Gastrocnemius medialis (tissue), 4 donors: ENCODE measurements around the gene HPN. TPM values are rescaled to one million over a fixed set of nuclear protein-coding genes. Genes with fewer than 3 reads are reported as not detected.

Experiments
- ATAC-seq, 2 donors: fragments of 150-250 bp; one replicate each; pipeline ENCODE4 v1.9.1; 2016
- DNase-seq, 2 donors: peaks; one replicate each; pipeline ENCODE4 v3.0.0-alpha.2; 2019
- H3K27ac ChIP-seq, 4 donors: fragments of 200-600 bp; sonication (generic); 1 replicate in 1 of 4; 2 replicates in 3 of 4; pipeline ENCODE4 v1.5.1; 2016 to 2018; ENCODE audit warnings: mild to moderate bottlenecking in 2 of 4, moderate library complexity in 1 of 4
- H3K27me3 ChIP-seq, 3 donors: fragments of 200-600 bp; sonication (generic) in 2 of 3; 1 replicate in 1 of 3; 2 replicates in 2 of 3; pipeline versions ENCODE4 v1.5.1 to v1.6.0; 2016 to 2019; ENCODE audit warnings: mild to moderate bottlenecking in 1 of 3, moderate library complexity in 1 of 3
- H3K36me3 ChIP-seq, 2 donors: fragments of 200-600 bp; sonication (generic) in 1 of 2; one replicate each; pipeline ENCODE4 v1.5.1; 2017 to 2018
- H3K4me1 ChIP-seq, 2 donors: fragments of 200-600 bp; sonication (generic) in 1 of 2; one replicate each; pipeline ENCODE4 v1.5.1; 2016 to 2017; ENCODE audit warnings: mild to moderate bottlenecking in 2 of 2
- H3K4me3 ChIP-seq, 4 donors: fragments of 200-600 bp; sonication (generic) in 3 of 4; 1 replicate in 1 of 4; 2 replicates in 3 of 4; pipeline ENCODE4 v1.5.1; 2016 to 2019; ENCODE audit warnings: mild to moderate bottlenecking in 2 of 4
- H3K9me3 ChIP-seq, 3 donors: fragments of 200-600 bp; sonication (generic) in 2 of 3; 1 replicate in 1 of 3; 2 replicates in 2 of 3; pipeline ENCODE4 v1.5.1; 2016 to 2019
- CTCF ChIP-seq, 5 experiments: fragments of 450-650 bp in 3 of 5; fragments of 200-600 bp in 2 of 5; sonication (generic) in 2 of 5; IDR thresholded peaks in 4 of 5; conservative IDR thresholded peaks in 1 of 5; 1 replicate in 4 of 5; 2 replicates in 1 of 5; pipeline ENCODE4 v1.5.1; 2016 to 2019; ENCODE audit warnings: antibody characterized with exemption in 5 of 5, mild to moderate bottlenecking in 3 of 5, moderate library complexity in 3 of 5
- POLR2A ChIP-seq, 2 donors: fragments of 450-650 bp; IDR thresholded peaks; one replicate each; pipeline ENCODE4 v1.6.1; 2017; ENCODE audit warnings: antibody characterized with exemption in 2 of 2, mild to moderate bottlenecking in 2 of 2, moderate library complexity in 2 of 2
- in situ Hi-C, 4 donors: fragments of 200-750 bp; cut with MboI; loops; one replicate each; pipeline versions ENCODE4 v1.15.0 to v1.8.0; 2017; ENCODE audit warnings: low sequenced_read_pairs in 4 of 4
- intact Hi-C: fragments of 100-400 bp; cut with DNase I; formaldehyde crosslinking; loops from one replicate; pipeline ENCODE4 v1.15.1; 2023; ENCODE audit warnings: low total_unique reads
- total RNA-seq, 4 donors: library from RNA; depleted of rRNA; stranded (reverse); fragments of >200 nt; gene quantifications; one replicate each; pipeline versions ENCODE4 v1.1.0 to v1.2.3, GENCODE V29; 2016

Gene HPN
- total RNA-seq, 4 donors from 2014 or later, result 9.1 to 24.0 (median 17.1) TPM

GRCh38 chr19:35090160-35090505 lies 48.6 kb downstream of the HPN start:
- TF ChIP-seq POLR2A (IDR thresholded peaks at IDR 0.05) (no peak), CTCF (IDR thresholded peaks at IDR 0.05 in 4 of 5, conservative IDR thresholded peaks at IDR 0.05 in 1 of 5) (no peak)

GRCh38 chr19:35090506-35091214 lies 49.1 kb downstream of the HPN start:
- TF ChIP-seq CTCF (IDR thresholded peaks at IDR 0.05 in 4 of 5, conservative IDR thresholded peaks at IDR 0.05 in 1 of 5) (peak; percentile 72 to 77 (median 75)), POLR2A (IDR thresholded peaks at IDR 0.05) (no peak)
- Histone ChIP-seq H3K36me3 (no peaks in the 10 kb centered on the region), H3K27me3 (no peaks in the 10 kb centered on the region), H3K4me3 (peak overlapping the region in 3 of 4 donors; percentile 4 to 35 (median 23)), H3K4me1 (peaks cover 9 to 15% of the 10 kb centered on the region in 2 donors), H3K27ac (peak overlapping the region; percentile 31 to 61 (median 49)), H3K9me3 (no peaks in the 10 kb centered on the region)
- intact Hi-C loops, result loop anchor here (1.0 to 2.0 kb wide), 4 partner anchors 23 to 117 kb away; partner anchors contain the start of gene LGI4
- DNase-seq (peak; percentile 52 to 72), ATAC-seq (peak; percentile 94 to 96)
- in situ Hi-C loops, result loop anchor here in 1 of 4 donors (10.0 kb wide), 1 partner anchor 46 kb away; the partner anchor contains the start of gene HPN

More at GRCh38 chr19:35090160-35090505, 48.6 kb downstream of the HPN start:
- intact Hi-C loops (loop anchor here (1.0 to 2.0 kb wide), 4 partner anchors 23 to 117 kb away; partner anchors contain the start of gene LGI4), in situ Hi-C loops (loop anchor here in 1 of 4 donors (10.0 kb wide), 1 partner anchor 45 kb away; the partner anchor contains the start of gene HPN)
- Histone ChIP-seq H3K9me3 (no peaks in the 10 kb centered on the region), H3K4me3 (no peak overlapping the region), H3K36me3 (no peaks in the 10 kb centered on the region), H3K27ac (peak overlapping the region in 3 of 4 donors; percentile 46 to 61 (median 52)), H3K27me3 (no peaks in the 10 kb centered on the region), H3K4me1 (peaks cover 9 to 15% of the 10 kb centered on the region in 2 donors)
- DNase-seq, result no peak
- no peak for ATAC-seq

GRCh38 chr19:35093430-35093829 lies 51.9 kb downstream of the HPN start:
- in situ Hi-C loops, result loop anchor here in 1 of 4 donors (10.0 kb wide), 1 partner anchor 49 kb away; the partner anchor contains the start of gene HPN
- Histone ChIP-seq H3K4me1 (peaks cover 6 to 9% of the 10 kb centered on the region in 2 donors), H3K27ac (no peak overlapping the region), H3K36me3 (no peaks in the 10 kb centered on the region), H3K27me3 (no peaks in the 10 kb centered on the region), H3K4me3 (no peak overlapping the region), H3K9me3 (no peaks in the 10 kb centered on the region)
- intact Hi-C loops, result no loop called here
- DNase-seq (no peak), ATAC-seq (no peak)
- no peak for TF ChIP-seq CTCF (IDR thresholded peaks at IDR 0.05 in 4 of 5, conservative IDR thresholded peaks at IDR 0.05 in 1 of 5)
- TF ChIP-seq POLR2A (IDR thresholded peaks at IDR 0.05), result no peak

- no peaks in the 10 kb centered on the region for H3K27me3 ChIP-seq
- no peaks in the 10 kb centered on the region for H3K36me3 ChIP-seq
- no peak overlapping the region for H3K27ac ChIP-seq
- no peak for TF ChIP-seq CTCF (IDR thresholded peaks at IDR 0.05 in 4 of 5, conservative IDR thresholded peaks at IDR 0.05 in 1 of 5)
- no peak for TF ChIP-seq POLR2A (IDR thresholded peaks at IDR 0.05)
- H3K4me3 ChIP-seq, result no peak overlapping the region
- in situ Hi-C loops, result loop anchor here in 1 of 4 donors (10.0 kb wide), 1 partner anchor 49 kb away; the partner anchor contains the start of gene HPN
- DNase-seq, result no peak
- H3K9me3 ChIP-seq, result no peaks in the 10 kb centered on the region
- ATAC-seq, result no peak
- intact Hi-C loops, result no loop called here
- H3K4me1 ChIP-seq, result peaks cover 6 to 9% of the 10 kb centered on the region in 2 donors
Observed at GRCh38 chr19:35093941-35094647, 52.6 kb downstream of the HPN start.
